Trophoblast cell (in vitro differentiated cells and primary cell): ENCODE data around the gene PIF1.

Experiments
- DNase-seq, 2 donors: peaks; one replicate each; pipeline ENCODE4 v3.0.0-alpha.2; 2016
- H2AFZ ChIP-seq: 2 replicates; pipeline ENCODE4 v1.6.1; 2013; ENCODE audit warnings: low read length, moderate library complexity, mild to moderate bottlenecking; ENCODE audit not compliant: insufficient read depth, poor library complexity
- H2AK5ac ChIP-seq: 2 replicates; pipeline ENCODE4 v1.6.1; 2013; ENCODE audit warnings: mild to moderate bottlenecking, low read length
- H2BK120ac ChIP-seq: 2 replicates; pipeline ENCODE4 v1.6.1; 2013; ENCODE audit warnings: low read length, mild to moderate bottlenecking, moderate library complexity; ENCODE audit not compliant: insufficient read depth, poor library complexity
- H2BK12ac ChIP-seq: 2 replicates; pipeline ENCODE4 v1.6.1; 2013; ENCODE audit warnings: mild to moderate bottlenecking, low read length, moderate library complexity
- H2BK5ac ChIP-seq: 2 replicates; pipeline ENCODE4 v1.6.1; 2013; ENCODE audit warnings: low read length, low read depth, moderate library complexity, mild to moderate bottlenecking; ENCODE audit not compliant: poor library complexity
- H3K14ac ChIP-seq: 2 replicates; pipeline ENCODE4 v1.6.1; 2013; ENCODE audit warnings: mild to moderate bottlenecking, low read length
- H3K18ac ChIP-seq: 2 replicates; pipeline ENCODE4 v1.6.1; 2013; ENCODE audit warnings: mild to moderate bottlenecking, low read length
- H3K23ac ChIP-seq: 2 replicates; pipeline ENCODE4 v1.6.1; 2013; ENCODE audit warnings: low read length
- H3K27ac ChIP-seq: 2 replicates; pipeline ENCODE4 v1.5.1; 2013; ENCODE audit warnings: low read depth, mild to moderate bottlenecking, inconsistent platforms, low read length, moderate library complexity
- H3K27me3 ChIP-seq: 2 replicates; pipeline ENCODE4 v1.6.1; 2013; ENCODE audit warnings: inconsistent platforms, mild to moderate bottlenecking, low read length, moderate library complexity; ENCODE audit not compliant: insufficient read depth
- H3K36me3 ChIP-seq, 2 experiments: 1 replicate in 1 of 2; 2 replicates in 1 of 2; pipeline ENCODE4 v1.6.1; 2013; ENCODE audit warnings: low read length in 2 of 2, mild to moderate bottlenecking in 2 of 2, moderate library complexity in 1 of 2; ENCODE audit not compliant: insufficient read depth in 2 of 2, control insufficient read depth in 1 of 2
- H3K4ac ChIP-seq: 2 replicates; pipeline ENCODE4 v1.6.1; 2013; ENCODE audit warnings: low read depth, mild to moderate bottlenecking, low read length, moderate library complexity
- H3K4me1 ChIP-seq, 2 experiments: 1 replicate in 1 of 2; 2 replicates in 1 of 2; pipeline ENCODE4 v1.6.1; 2013; ENCODE audit warnings: low read length in 2 of 2, mild to moderate bottlenecking in 2 of 2, moderate library complexity in 1 of 2; ENCODE audit not compliant: insufficient read depth in 2 of 2, control insufficient read depth in 1 of 2
- H3K4me2 ChIP-seq: 2 replicates; pipeline ENCODE4 v1.6.1; 2013; ENCODE audit warnings: inconsistent platforms, mild to moderate bottlenecking, low read length, moderate library complexity
- H3K4me3 ChIP-seq: 2 replicates; pipeline ENCODE4 v1.5.1; 2013; ENCODE audit warnings: mild to moderate bottlenecking, low read depth, low read length, inconsistent platforms
- H3K79me1 ChIP-seq: one replicate; pipeline ENCODE4 v1.6.1; 2013; ENCODE audit warnings: low read length
- H3K79me2 ChIP-seq: 2 replicates; pipeline ENCODE4 v1.6.1; 2013; ENCODE audit warnings: low read length, mild to moderate bottlenecking; ENCODE audit not compliant: control insufficient read depth, insufficient read depth, poor library complexity
- H3K9ac ChIP-seq: 2 replicates; pipeline ENCODE4 v1.6.1; 2013; ENCODE audit warnings: mild to moderate bottlenecking, low read length
- H3K9me3 ChIP-seq: 2 replicates; pipeline ENCODE4 v1.6.1; 2013; ENCODE audit warnings: low read depth, mild to moderate bottlenecking, control low read depth, inconsistent platforms, low read length; ENCODE audit not compliant: insufficient read depth
- H4K12ac ChIP-seq: 2 replicates; pipeline ENCODE4 v1.6.1; 2013; ENCODE audit warnings: low read depth, mild to moderate bottlenecking, low read length, moderate library complexity
- H4K8ac ChIP-seq: 2 replicates; pipeline ENCODE4 v1.6.1; 2013; ENCODE audit warnings: low read depth, mild to moderate bottlenecking, low read length, moderate library complexity
- H4K91ac ChIP-seq: one replicate; pipeline ENCODE4 v1.6.1; 2013; ENCODE audit warnings: low read depth, mild to moderate bottlenecking, low read length, moderate library complexity
- WGBS: extraction: QIAGEN DNeasy Blood & Tissue Kit; methylation state at CpG from one replicate; pipeline ENCODE4 v1.1.7; 2013; ENCODE audit warnings: missing lambda C conversion rate; ENCODE audit not compliant: insufficient read length, insufficient coverage; ENCODE audit errors: extremely low coverage; 5-methylcytosine and 5-hydroxymethylcytosine counted together

The PIF1 gene

DNA sequence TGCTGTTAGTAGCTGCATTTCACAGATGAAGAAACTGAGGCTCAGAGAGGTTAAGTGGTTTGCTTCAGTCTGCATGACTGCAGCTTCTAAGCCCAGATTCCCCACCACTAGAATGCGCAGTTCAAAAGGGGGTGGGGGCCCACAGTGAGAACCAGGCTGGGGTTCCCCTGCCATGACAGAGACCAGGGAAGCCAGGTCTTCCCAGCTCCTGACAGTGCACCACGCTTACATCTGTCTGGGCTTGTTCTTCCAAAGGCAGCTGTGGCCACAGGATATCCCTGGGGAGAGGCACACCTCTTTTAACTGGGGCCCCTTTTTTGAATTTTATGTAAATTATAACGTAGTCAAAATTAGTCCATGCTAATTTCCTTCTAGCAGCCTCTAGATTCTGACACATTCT lies 21.6 kb upstream of the PIF1 start:
- H4K12ac ChIP-seq: no peak overlapping the region
- H3K79me1 ChIP-seq: peaks cover 13% of the 10 kb centered on the region
- H2BK5ac ChIP-seq: no peak overlapping the region
- no peak overlapping the region for H3K27ac ChIP-seq
- WGBS: no CpG with 5 or more reads among the region's 3 CpGs
- no peak overlapping the region for H3K14ac ChIP-seq
- H2AK5ac ChIP-seq: no peak overlapping the region
- H3K4me1 ChIP-seq: peaks cover 40 to 41% of the 10 kb centered on the region in 2 experiments
- H3K9ac ChIP-seq: no peak overlapping the region
- no peak overlapping the region for H2AFZ ChIP-seq
- no peak overlapping the region for H3K4me2 ChIP-seq
- no peak overlapping the region for H4K91ac ChIP-seq
- no peaks in the 10 kb centered on the region for H3K9me3 ChIP-seq
- no peak overlapping the region for H4K8ac ChIP-seq
- DNase-seq: no peak
- no peak overlapping the region for H2BK12ac ChIP-seq
- no peak overlapping the region for H3K23ac ChIP-seq
- no peaks in the 10 kb centered on the region for H3K27me3 ChIP-seq
- no peak overlapping the region for H2BK120ac ChIP-seq
- H3K4me3 ChIP-seq: no peak overlapping the region
- peaks cover 4% of the 10 kb centered on the region for H3K79me2 ChIP-seq
- no peak overlapping the region for H3K18ac ChIP-seq
- H3K36me3 ChIP-seq: peaks cover 2 to 11% of the 10 kb centered on the region in 2 experiments
- H3K4ac ChIP-seq: no peak overlapping the region

DNA sequence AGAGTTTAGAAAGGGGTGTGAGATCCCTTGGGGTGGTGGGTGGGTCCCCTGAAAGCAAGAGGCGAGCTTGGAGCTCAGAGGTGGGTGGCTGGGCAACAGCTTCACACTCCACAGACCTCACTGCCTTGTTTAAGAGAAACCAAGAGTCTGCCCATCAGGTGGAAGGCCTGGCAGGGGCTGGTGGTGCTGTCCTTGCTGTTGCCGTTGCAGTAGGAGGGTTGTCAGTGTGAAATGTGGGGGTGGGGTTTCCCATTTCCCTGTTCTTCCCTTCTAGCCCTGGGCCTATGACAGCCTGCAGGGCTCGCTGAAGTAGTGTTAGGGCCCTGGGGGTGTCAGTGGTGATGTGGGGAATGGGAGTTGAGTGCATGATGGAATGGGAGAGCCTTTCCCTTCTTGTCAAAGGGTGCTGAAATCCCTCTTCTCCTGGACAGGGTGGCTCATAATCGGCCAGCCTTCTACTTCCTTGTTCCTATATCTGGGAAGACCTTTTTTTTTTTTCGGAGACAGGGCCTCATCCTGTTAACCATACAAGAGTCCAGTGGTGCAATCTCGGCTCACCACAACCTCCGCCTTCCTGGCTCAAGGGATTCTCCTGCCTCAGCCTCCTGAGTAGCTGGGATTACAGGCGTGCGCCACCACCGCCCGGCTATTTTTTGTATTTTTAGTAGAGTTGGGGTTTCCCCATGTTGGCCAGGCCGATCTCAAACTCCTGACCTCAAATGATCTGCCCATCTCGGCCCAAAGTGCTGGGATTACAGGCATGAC lies 20.6 kb upstream of the PIF1 start:
- H4K91ac ChIP-seq: no peak overlapping the region
- H3K9ac ChIP-seq: no peak overlapping the region
- no peak overlapping the region for H2BK5ac ChIP-seq
- no peak overlapping the region for H2AK5ac ChIP-seq
- no peak overlapping the region for H3K4me3 ChIP-seq
- H4K12ac ChIP-seq: no peak overlapping the region
- H2AFZ ChIP-seq: no peak overlapping the region
- no peak overlapping the region for H2BK12ac ChIP-seq
- no peak for DNase-seq
- no peak overlapping the region for H3K23ac ChIP-seq
- H3K79me2 ChIP-seq: peaks cover 7% of the 10 kb centered on the region
- H3K14ac ChIP-seq: no peak overlapping the region
- H3K79me1 ChIP-seq: peaks cover 13% of the 10 kb centered on the region
- no peaks in the 10 kb centered on the region for H3K9me3 ChIP-seq
- H3K4me2 ChIP-seq: no peak overlapping the region
- no peak overlapping the region for H3K27ac ChIP-seq
- WGBS: no CpG with 5 or more reads among the region's 13 CpGs
- peaks cover 34% of the 10 kb centered on the region in 2 experiments for H3K4me1 ChIP-seq
- H2BK120ac ChIP-seq: no peak overlapping the region
- H4K8ac ChIP-seq: no peak overlapping the region
- H3K18ac ChIP-seq: peak overlapping the region; percentile 22
- no peaks in the 10 kb centered on the region for H3K27me3 ChIP-seq
- peaks cover 2 to 11% of the 10 kb centered on the region in 2 experiments for H3K36me3 ChIP-seq
- peak overlapping the region; percentile 38 for H3K4ac ChIP-seq

DNA sequence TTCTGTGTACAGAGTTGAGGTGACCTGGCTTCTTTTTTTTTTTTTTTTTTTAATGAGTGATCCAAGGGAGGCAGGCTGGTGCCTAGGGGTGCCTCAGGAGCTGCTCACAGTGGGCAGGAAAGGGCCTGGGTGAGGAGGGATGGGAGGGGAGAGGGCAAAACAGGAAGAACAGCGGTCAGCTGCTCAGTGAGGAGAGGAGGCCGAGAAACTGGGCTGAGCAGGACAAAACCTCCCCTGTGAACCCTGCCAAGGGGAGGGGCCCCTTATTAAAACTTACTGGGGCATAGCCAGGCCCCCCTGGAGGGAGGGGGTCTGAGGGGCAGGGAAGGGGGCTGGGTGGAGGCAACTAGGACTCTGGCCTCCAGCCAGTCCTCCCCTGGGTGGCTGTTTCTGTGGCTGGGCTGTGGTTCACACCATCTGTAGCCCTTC lies 19.8 kb upstream of the PIF1 start:
- Histone ChIP-seq H2AK5ac (no peak overlapping the region), H3K27ac (no peak overlapping the region), H3K18ac (no peak overlapping the region), H3K79me2 (peaks cover 8% of the 10 kb centered on the region), H4K12ac (no peak overlapping the region), H3K27me3 (no peaks in the 10 kb centered on the region), H3K4me2 (no peak overlapping the region), H2BK120ac (no peak overlapping the region), H2BK12ac (no peak overlapping the region), H3K14ac (no peak overlapping the region), H2BK5ac (no peak overlapping the region), H3K9ac (no peak overlapping the region), H3K36me3 (peaks cover 2 to 11% of the 10 kb centered on the region in 2 experiments), H3K79me1 (peaks cover 13% of the 10 kb centered on the region), H2AFZ (no peak overlapping the region), H4K8ac (no peak overlapping the region), H3K4me3 (no peak overlapping the region), H3K23ac (no peak overlapping the region), H4K91ac (no peak overlapping the region), H3K4me1 (peaks cover 31 to 35% of the 10 kb centered on the region in 2 experiments), H3K9me3 (no peaks in the 10 kb centered on the region), H3K4ac (no peak overlapping the region)
- no peak for DNase-seq
- WGBS: no CpG with 5 or more reads among the region's 2 CpGs

GRCh38 chr15:64844576-64845145 lies 19.2 kb upstream of the PIF1 start:
- Histone ChIP-seq H3K36me3 (peaks cover 2 to 11% of the 10 kb centered on the region in 2 experiments), H3K4ac (no peak overlapping the region), H3K23ac (no peak overlapping the region), H3K27me3 (no peaks in the 10 kb centered on the region), H2AFZ (no peak overlapping the region), H4K8ac (no peak overlapping the region), H3K4me2 (peak overlapping the region; percentile 34), H2BK120ac (no peak overlapping the region), H3K9ac (no peak overlapping the region), H3K14ac (no peak overlapping the region), H3K79me1 (peaks cover 13% of the 10 kb centered on the region), H2AK5ac (no peak overlapping the region), H4K12ac (no peak overlapping the region), H3K9me3 (no peaks in the 10 kb centered on the region), H3K4me1 (peaks cover 31 to 35% of the 10 kb centered on the region in 2 experiments), H2BK5ac (no peak overlapping the region), H3K27ac (no peak overlapping the region), H3K4me3 (no peak overlapping the region), H2BK12ac (no peak overlapping the region), H4K91ac (no peak overlapping the region), H3K18ac (no peak overlapping the region), H3K79me2 (peaks cover 8% of the 10 kb centered on the region)
- WGBS: no CpG with 5 or more reads among the region's 8 CpGs
- DNase-seq: no peak
